ENCODE results near the gene STX17. TPM values are rescaled to one million over a fixed set of nuclear protein-coding genes. Genes with fewer than 3 reads are reported as not detected.

The STX17 gene
- total RNA-seq, 2 experiments from 2014 or later: 33.3 to 41.9 TPM

GRCh38 chr9:99881769-99882168, 24.7 kb upstream of the STX17 start:
- TF ChIP-seq CTCF (IDR thresholded peaks at IDR 0.05): no peak
- CTCF ChIA-PET: no interaction called here
- intact Hi-C loops (cut with micrococcal nuclease): no loop called here

GRCh38 chr9:99885747-99886146, 20.7 kb upstream of the STX17 start:
- ATAC-seq (no peak), DNase-seq (no peak)
- TF ChIP-seq CTCF (IDR thresholded peaks at IDR 0.05): no peak
- Mint-ChIP-seq H3K36me3 (ENCODE audit: low read depth) (no peaks in the 10 kb centered on the region), H3K27ac (no peak overlapping the region), H3K4me3 (no peak overlapping the region), H3K27me3 (peaks cover 2% of the 10 kb centered on the region), H3K4me1 (ENCODE audit: low read depth) (peaks cover 6% of the 10 kb centered on the region), H3K9me3 (no peaks in the 10 kb centered on the region)
- CTCF ChIA-PET: no interaction called here
- POLR2A ChIA-PET: no interaction called here
- intact Hi-C loops (cut with micrococcal nuclease): no loop called here

More at GRCh38 chr9:99881769-99882168, 24.7 kb upstream of the STX17 start:
- H3K4me3 Mint-ChIP-seq: no peak overlapping the region
- H3K36me3 Mint-ChIP-seq (ENCODE audit: low read depth): no peaks in the 10 kb centered on the region
- no peak overlapping the region for H3K27ac Mint-ChIP-seq
- ATAC-seq (no peak), DNase-seq (no peak)
- H3K9me3 Mint-ChIP-seq: no peaks in the 10 kb centered on the region
- H3K4me1 Mint-ChIP-seq (ENCODE audit: low read depth): peaks cover 4% of the 10 kb centered on the region
- H3K27me3 Mint-ChIP-seq: no peaks in the 10 kb centered on the region
- POLR2A ChIA-PET: no interaction called here

GRCh38 chr9:99889120-99889519, 17.3 kb upstream of the STX17 start:
- ChIA-PET POLR2A (interaction anchor here (0.9 to 1.2 kb wide), 2 partner anchors 16 to 23 kb away, joined by 3 to 4 read pairs; no protein-coding TSS in a partner anchor), CTCF (interaction anchor here (0.5 to 1.2 kb wide), 8 partner anchors 14 to 201 kb away, joined by 3 to 4 read pairs (median 3); no protein-coding TSS in a partner anchor)
- Mint-ChIP-seq H3K27ac (no peak overlapping the region), H3K9me3 (no peaks in the 10 kb centered on the region), H3K4me3 (no peak overlapping the region), H3K27me3 (peaks cover 2% of the 10 kb centered on the region), H3K4me1 (ENCODE audit: low read depth) (peaks cover 2% of the 10 kb centered on the region), H3K36me3 (ENCODE audit: low read depth) (no peaks in the 10 kb centered on the region)
- intact Hi-C loops (cut with micrococcal nuclease): no loop called here
- no peak for ATAC-seq
- no peak for TF ChIP-seq CTCF (IDR thresholded peaks at IDR 0.05)
- peak; percentile 29 for DNase-seq

GRCh38 chr9:99894826-99895225, 11.6 kb upstream of the STX17 start:
- ChIA-PET POLR2A (no interaction called here), CTCF (no interaction called here)
- no peaks in the 10 kb centered on the region for H3K9me3 Mint-ChIP-seq
- ATAC-seq: no peak
- DNase-seq: no peak
- no peaks in the 10 kb centered on the region for H3K36me3 Mint-ChIP-seq (ENCODE audit: low read depth)
- no peak overlapping the region for H3K27ac Mint-ChIP-seq
- TF ChIP-seq CTCF (IDR thresholded peaks at IDR 0.05): no peak
- no peaks in the 10 kb centered on the region for H3K4me1 Mint-ChIP-seq (ENCODE audit: low read depth)
- intact Hi-C loops (cut with micrococcal nuclease): no loop called here
- H3K27me3 Mint-ChIP-seq: peaks cover 5% of the 10 kb centered on the region
- no peak overlapping the region for H3K4me3 Mint-ChIP-seq

- no peaks in the 10 kb centered on the region for H3K4me1 Mint-ChIP-seq (ENCODE audit: low read depth)
- no peak overlapping the region for H3K4me3 Mint-ChIP-seq
- ChIA-PET POLR2A (interaction anchor here (1.3 kb wide), 1 partner anchor 11 kb away, joined by 3 read pairs; the partner anchor contains the start of gene STX17), CTCF (interaction anchor here (1.2 kb wide), 1 partner anchor 10 kb away, joined by 4 read pairs; the partner anchor contains the start of gene STX17)
- intact Hi-C loops (cut with micrococcal nuclease): no loop called here
- ATAC-seq (no peak), DNase-seq (no peak)
- no peak for TF ChIP-seq CTCF (IDR thresholded peaks at IDR 0.05)
- H3K27me3 Mint-ChIP-seq: peaks cover 5% of the 10 kb centered on the region
- H3K36me3 Mint-ChIP-seq (ENCODE audit: low read depth): no peaks in the 10 kb centered on the region
- no peaks in the 10 kb centered on the region for H3K9me3 Mint-ChIP-seq
- no peak overlapping the region for H3K27ac Mint-ChIP-seq
Observed at GRCh38 chr9:99895510-99895909, 10.9 kb upstream of the STX17 start.
